Right lung (tissue), 5 donors: ENCODE data around the gene TAF11L4. TPM values are rescaled to one million over a fixed set of nuclear protein-coding genes. Genes with fewer than 3 reads are reported as not detected.

ENCODE experiments used
- polyA plus RNA-seq, 5 donors: library from polyadenylated mRNA; unstranded; fragments of 120-200 nt; gene quantifications; one replicate each; pipeline versions ENCODE4 v1.2.1 to v1.2.3, GENCODE V29; 2013; ENCODE audit warnings: inconsistent platforms in 1 of 5, low replicate concordance in 1 of 5; ENCODE audit not compliant: insufficient read length in 5 of 5, insufficient read depth in 1 of 5

Gene TAF11L4
- polyA plus RNA-seq, 5 donors: not detected

Other genes with a start within 250 kb of the TAF11L4 start
- gene TAF11L2, start 23.6 kb upstream of the TAF11L4 start, polyA plus RNA-seq: not detected
- gene TAF11L3, start 3.4 kb upstream of the TAF11L4 start, polyA plus RNA-seq: not detected
- gene TAF11L5, start 3.4 kb downstream of the TAF11L4 start, polyA plus RNA-seq: not detected
- not detected for gene TAF11L6, start 6.9 kb downstream of the TAF11L4 start, polyA plus RNA-seq
- not detected for gene TAF11L7, start 64.0 kb downstream of the TAF11L4 start, polyA plus RNA-seq
- gene TAF11L8, start 69.2 kb downstream of the TAF11L4 start, polyA plus RNA-seq: not detected
- gene TAF11L9, start 72.6 kb downstream of the TAF11L4 start, polyA plus RNA-seq: not detected
- not detected for gene TAF11L10, start 76.0 kb downstream of the TAF11L4 start, polyA plus RNA-seq
- gene TAF11L11, start 82.4 kb downstream of the TAF11L4 start, polyA plus RNA-seq: not detected
- not detected for gene TAF11L12, start 88.6 kb downstream of the TAF11L4 start, polyA plus RNA-seq
- not detected for gene TAF11L13, start 110.3 kb downstream of the TAF11L4 start, polyA plus RNA-seq
- not detected for gene TAF11L14, start 112.7 kb downstream of the TAF11L4 start, polyA plus RNA-seq